HepG2 (cell line): Measurements from ENCODE around the gene MORN1.

Experiments used
- CTCF ChIP-seq: sonication (generic); formaldehyde crosslinking; IDR thresholded peaks from 2 replicates; pipeline ENCODE4 v1.5.0; 2020; ENCODE audit warnings: mild to moderate bottlenecking, missing genetic modification reagents, moderate library complexity
- EP300 ChIP-seq, 3 experiments: sonication (generic) in 1 of 3; formaldehyde crosslinking in 1 of 3; IDR thresholded peaks; 2 replicates each; pipeline versions ENCODE4 v1.5.1 to v1.6.1; 2011 to 2020; ENCODE audit warnings: low read depth in 2 of 3, low read length in 2 of 3, borderline replicate concordance in 1 of 3, improper control_type of control experiment in 1 of 3, mild to moderate bottlenecking in 1 of 3, missing genetic modification reagents in 1 of 3, moderate library complexity in 1 of 3
- STAT5B ChIP-seq: sonication (generic); formaldehyde crosslinking; IDR thresholded peaks from 2 replicates; pipeline ENCODE4 v1.4.0; 2020; ENCODE audit warnings: missing genetic modification reagents
- TCF7 ChIP-seq: sonication (generic); IDR thresholded peaks from 2 replicates; pipeline ENCODE4 v1.6.1; 2016; ENCODE audit warnings: antibody characterized with exemption, low read depth
- ZBTB33 ChIP-seq: sonication (generic); formaldehyde crosslinking; IDR thresholded peaks from 2 replicates; pipeline ENCODE4 v1.4.0; 2020; ENCODE audit warnings: missing genetic modification reagents

GRCh38 chr1:2348346-2349325 lies 42.7 kb downstream of the MORN1 start:
- TF ChIP-seq EP300 (IDR thresholded peaks at IDR 0.05; ENCODE audit: low read depth in 2 of 2, low read length in 2 of 2): no peak
- no peak for TF ChIP-seq EP300 (CRISPR knock-in tag; IDR thresholded peaks at IDR 0.05; ENCODE audit: borderline replicate concordance)
- TF ChIP-seq STAT5B: no peak
- TF ChIP-seq CTCF: no peak
- TF ChIP-seq ZBTB33 (CRISPR knock-in tag): no peak
- TF ChIP-seq TCF7: no peak
